GM23338 (cell line): ENCODE results near the gene ZYG11B.

ENCODE experiments used
- EZH2 ChIP-seq: fragments of 200-600 bp; sonication (generic); IDR thresholded peaks from one replicate; pipeline ENCODE4 v1.8.0; 2017; ENCODE audit warnings: antibody characterized with exemption, mild to moderate bottlenecking, low read depth; ENCODE audit not compliant: unreplicated experiment
- POLR2AphosphoS5 ChIP-seq: IDR thresholded peaks from 2 replicates; pipeline ENCODE4 v1.6.1; 2016; ENCODE audit warnings: antibody characterized with exemption, low read depth
- TF ChIP-seq, protein P1 (sequence below), 2 experiments: fragments of 200-600 bp in 1 of 2; sonication (generic) in 1 of 2; conservative IDR thresholded peaks; 2 replicates each; pipeline versions ENCODE4 v1.5.1 to v1.6.1; 2016 to 2017; ENCODE audit warnings: antibody characterized with exemption in 2 of 2, low read depth in 2 of 2, mild to moderate bottlenecking in 2 of 2, moderate library complexity in 1 of 2
- TF ChIP-seq, protein P2 (sequence below): IDR thresholded peaks from one replicate; pipeline ENCODE4 v1.6.1; 2018; ENCODE audit warnings: antibody characterized with exemption; ENCODE audit not compliant: unreplicated experiment

DNA sequence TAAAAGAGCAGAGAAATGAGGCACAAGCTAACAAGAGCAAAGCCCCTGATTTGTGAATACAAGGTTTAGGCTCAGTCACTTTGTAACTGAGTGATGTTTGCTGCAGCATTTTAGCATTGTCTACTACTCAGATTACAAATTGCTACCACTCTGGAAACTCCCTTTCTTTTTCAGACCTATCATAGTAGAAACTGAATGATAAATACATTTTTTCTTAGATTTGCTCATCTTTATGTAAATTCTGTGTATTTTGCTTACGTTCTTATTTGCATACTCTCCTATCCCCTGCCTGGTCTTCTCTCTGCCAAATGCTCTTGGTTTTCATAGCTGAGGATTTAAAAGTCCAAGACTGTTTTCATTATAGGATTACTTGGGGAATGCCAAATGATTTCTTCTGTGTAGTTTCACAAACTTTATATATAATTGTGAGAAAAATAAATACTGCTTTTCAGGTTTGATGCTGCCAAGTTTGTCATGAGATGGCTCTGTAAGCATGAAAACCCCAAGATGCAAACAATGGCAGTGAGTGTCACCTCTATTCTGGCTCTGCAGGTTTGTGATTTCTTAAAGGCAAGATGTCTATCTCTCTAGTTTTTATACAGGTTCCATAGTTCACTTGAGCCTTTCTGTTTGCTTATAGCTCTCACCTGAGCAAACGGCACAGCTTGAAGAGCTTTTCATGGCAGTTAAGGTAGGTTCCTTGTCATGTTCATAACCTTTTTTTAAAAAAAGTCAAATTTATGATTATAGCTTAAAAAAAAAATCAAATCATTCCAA is 141.0 kb downstream of the ZYG11B start:
- TF ChIP-seq, protein P1, sequence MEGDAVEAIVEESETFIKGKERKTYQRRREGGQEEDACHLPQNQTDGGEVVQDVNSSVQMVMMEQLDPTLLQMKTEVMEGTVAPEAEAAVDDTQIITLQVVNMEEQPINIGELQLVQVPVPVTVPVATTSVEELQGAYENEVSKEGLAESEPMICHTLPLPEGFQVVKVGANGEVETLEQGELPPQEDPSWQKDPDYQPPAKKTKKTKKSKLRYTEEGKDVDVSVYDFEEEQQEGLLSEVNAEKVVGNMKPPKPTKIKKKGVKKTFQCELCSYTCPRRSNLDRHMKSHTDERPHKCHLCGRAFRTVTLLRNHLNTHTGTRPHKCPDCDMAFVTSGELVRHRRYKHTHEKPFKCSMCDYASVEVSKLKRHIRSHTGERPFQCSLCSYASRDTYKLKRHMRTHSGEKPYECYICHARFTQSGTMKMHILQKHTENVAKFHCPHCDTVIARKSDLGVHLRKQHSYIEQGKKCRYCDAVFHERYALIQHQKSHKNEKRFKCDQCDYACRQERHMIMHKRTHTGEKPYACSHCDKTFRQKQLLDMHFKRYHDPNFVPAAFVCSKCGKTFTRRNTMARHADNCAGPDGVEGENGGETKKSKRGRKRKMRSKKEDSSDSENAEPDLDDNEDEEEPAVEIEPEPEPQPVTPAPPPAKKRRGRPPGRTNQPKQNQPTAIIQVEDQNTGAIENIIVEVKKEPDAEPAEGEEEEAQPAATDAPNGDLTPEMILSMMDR (conservative IDR thresholded peaks at IDR 0.05; ENCODE audit: low read depth in 2 of 2) = no peak
- TF ChIP-seq EZH2 (no peak), POLR2AphosphoS5 (no peak)
- TF ChIP-seq, protein P2, sequence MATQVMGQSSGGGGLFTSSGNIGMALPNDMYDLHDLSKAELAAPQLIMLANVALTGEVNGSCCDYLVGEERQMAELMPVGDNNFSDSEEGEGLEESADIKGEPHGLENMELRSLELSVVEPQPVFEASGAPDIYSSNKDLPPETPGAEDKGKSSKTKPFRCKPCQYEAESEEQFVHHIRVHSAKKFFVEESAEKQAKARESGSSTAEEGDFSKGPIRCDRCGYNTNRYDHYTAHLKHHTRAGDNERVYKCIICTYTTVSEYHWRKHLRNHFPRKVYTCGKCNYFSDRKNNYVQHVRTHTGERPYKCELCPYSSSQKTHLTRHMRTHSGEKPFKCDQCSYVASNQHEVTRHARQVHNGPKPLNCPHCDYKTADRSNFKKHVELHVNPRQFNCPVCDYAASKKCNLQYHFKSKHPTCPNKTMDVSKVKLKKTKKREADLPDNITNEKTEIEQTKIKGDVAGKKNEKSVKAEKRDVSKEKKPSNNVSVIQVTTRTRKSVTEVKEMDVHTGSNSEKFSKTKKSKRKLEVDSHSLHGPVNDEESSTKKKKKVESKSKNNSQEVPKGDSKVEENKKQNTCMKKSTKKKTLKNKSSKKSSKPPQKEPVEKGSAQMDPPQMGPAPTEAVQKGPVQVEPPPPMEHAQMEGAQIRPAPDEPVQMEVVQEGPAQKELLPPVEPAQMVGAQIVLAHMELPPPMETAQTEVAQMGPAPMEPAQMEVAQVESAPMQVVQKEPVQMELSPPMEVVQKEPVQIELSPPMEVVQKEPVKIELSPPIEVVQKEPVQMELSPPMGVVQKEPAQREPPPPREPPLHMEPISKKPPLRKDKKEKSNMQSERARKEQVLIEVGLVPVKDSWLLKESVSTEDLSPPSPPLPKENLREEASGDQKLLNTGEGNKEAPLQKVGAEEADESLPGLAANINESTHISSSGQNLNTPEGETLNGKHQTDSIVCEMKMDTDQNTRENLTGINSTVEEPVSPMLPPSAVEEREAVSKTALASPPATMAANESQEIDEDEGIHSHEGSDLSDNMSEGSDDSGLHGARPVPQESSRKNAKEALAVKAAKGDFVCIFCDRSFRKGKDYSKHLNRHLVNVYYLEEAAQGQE = no peak
